HG03565 (cell line): ENCODE data around the gene TRAPPC3L.
"Not testable (repeated sequence)": the region's sequence is repeated elsewhere in the genome, so short reads cannot be mapped to it uniquely, and the experiment has no call there.

Experiments
- ATAC-seq: cut with Tn5 transposase; IDR thresholded peaks from one replicate; pipeline ENCODE4 v1.9.1; 2021; ENCODE audit warnings: mild to moderate bottlenecking, moderate library complexity; ENCODE audit not compliant: unreplicated experiment

The TRAPPC3L gene

DNA sequence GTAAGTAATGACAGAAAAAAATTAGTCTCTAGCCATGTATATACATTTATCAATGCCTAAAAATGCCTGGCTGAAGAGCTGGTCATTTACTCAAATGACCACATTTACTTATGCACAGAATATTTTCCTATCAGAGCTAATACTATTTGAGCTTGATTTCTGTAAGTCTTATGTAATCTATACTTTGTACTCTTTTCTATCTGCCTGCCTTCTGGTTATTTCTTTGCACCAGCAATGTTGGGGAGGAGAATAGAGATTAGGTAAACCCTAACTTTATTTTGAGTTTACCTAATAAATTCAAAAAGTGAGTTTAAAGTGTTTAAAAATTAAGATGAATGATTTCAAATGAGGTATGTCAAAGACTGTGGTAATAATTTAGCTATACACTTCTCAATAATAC lies 30.3 kb downstream of the TRAPPC3L start:
- no peak for ATAC-seq

DNA sequence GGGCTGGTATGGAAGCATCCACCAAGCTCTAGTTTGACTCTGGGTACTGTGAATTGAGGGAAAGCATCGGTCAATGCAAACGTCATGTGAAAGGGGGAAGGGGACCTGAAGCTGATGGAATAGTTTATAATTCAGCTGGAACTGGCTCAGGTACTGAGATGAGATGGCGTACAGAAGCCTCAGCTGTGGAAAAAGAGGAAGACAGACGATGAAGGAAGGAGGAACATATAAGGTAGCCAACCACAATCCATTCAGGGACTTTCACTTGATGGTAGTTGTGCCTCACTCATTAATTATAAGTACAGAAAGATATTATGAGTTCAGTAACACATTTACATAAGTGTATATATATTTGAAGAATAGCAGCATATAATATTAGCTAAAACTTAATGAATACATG lies 31.4 kb downstream of the TRAPPC3L start:
- no peak for ATAC-seq

DNA sequence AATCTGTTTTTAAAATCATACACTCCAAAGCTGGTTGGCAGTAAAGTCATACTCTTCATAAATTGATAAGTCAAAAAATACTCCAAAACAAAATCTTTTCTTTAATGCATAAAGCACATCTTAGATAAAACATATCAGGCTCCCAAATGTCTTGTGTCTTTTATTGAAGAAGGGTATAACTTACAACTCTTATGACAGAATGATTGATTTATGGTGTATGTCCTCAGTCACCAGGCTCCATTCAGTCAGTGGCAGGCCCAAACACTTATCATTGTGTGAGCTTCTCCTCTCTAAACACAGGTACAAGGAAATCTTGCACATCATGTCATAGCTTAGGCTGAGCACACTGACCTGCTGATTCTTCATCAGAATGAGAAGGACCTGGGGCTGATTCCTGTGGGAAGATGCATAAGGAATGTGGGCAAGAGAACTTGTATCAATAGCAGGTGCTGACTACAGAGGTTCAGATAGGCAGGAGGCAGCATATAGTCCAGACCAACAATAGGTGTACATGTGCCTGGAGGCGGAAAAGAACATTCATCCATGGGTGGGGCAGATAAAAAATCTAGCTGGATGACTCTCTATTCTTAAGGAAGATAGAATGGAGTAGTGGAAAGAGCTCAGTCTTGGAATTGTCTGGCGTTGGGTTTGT lies 32.1 kb downstream of the TRAPPC3L start:
- no peak for ATAC-seq

DNA sequence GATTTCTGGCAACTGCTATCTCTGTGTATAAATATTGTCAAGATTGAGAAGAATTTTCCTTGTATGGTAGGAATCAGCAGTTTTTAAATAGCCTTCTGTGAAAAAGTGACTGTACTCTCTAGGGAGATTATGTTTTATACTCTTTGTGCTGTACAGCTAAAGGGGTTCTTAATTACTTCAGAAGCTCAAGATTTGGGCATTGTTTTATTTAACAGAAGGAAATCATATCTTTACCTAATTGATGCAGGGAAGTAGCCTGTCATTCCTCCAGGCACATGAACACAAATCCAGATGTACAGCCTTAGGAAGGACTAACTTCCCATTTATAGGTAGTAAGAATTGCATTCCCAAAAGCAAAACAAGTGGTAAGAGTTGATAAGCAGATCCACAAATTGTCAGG lies 32.8 kb downstream of the TRAPPC3L start:
- ATAC-seq, result no peak

DNA sequence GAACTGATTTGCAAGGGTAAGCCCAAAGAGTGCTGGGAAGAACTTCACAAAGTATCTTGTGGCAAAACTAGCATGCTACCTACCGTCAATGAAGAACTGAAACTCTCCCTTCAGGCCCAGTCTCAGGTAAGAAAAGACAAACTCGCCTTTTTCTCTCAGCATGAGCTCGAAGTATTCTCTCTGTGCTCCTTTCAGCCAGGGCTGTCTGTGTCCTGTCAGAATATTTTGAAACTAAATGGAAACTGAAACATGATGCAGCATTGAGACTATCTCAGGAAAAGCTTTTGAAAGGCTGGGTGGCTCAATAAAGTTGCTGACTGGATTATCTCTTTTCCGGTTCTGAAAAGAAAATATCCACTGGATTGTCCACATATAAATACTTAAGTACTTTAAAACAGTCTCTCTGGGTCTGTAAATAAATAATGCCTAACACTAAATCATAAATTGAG lies 33.3 kb downstream of the TRAPPC3L start:
- ATAC-seq, result peak; percentile 59

DNA sequence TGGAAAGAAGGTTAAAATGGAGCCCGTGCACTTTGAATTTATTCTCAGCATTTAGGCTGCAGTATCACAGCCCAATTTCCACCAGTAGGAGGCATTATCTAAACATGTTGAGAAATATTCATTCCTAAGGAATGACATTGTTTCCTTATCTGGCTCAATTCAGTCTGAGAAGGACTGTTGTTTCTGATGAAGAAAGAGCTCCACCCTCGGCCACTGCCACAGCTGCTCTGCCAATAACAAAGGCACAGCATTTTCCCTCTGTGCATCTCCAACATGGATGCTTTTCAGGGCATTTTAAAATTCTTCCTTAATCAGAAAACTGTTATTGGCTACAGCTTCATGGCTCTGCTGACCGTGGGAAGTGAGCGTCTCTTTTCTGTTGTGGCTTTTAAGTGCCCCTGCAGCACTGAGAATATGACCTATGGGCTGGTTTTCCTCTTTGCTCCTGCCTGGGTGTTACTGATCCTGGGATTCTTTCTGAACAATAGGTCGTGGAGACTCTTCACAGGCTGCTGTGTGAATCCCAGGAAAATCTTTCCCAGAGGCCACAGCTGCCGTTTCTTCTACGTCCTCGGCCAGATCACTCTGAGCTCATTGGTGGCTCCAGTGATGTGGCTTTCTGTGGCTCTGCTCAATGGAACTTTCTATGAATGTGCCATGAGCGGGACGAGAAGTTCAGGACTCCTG lies 33.9 kb downstream of the TRAPPC3L start, which contains the start of gene CALHM5:
CALHM5 (plus strand) TSS at position 216 of the 687 bp plus-strand sequence; CDS start at position 274, 58 bp downstream.
- ATAC-seq, result no peak

DNA sequence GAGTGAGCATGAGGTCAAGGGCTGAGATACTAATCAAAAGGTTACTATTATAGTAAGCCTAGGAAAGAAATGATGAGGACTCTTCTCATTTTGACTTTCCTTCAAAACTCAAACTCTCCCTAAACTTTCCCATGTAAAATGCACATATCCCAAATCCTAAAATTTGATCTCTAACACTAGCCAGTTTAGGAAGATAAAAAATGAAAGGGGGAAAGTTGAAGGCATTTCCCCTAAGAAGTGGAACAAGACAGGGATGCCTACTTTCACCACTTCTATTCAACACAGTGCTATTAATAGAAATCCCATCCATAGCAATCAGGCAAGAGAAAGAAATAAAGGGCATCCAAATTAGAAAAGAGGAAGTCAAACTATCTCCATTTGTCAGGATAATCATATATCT lies 37.0 kb downstream of the TRAPPC3L start:
- no peak for ATAC-seq

DNA sequence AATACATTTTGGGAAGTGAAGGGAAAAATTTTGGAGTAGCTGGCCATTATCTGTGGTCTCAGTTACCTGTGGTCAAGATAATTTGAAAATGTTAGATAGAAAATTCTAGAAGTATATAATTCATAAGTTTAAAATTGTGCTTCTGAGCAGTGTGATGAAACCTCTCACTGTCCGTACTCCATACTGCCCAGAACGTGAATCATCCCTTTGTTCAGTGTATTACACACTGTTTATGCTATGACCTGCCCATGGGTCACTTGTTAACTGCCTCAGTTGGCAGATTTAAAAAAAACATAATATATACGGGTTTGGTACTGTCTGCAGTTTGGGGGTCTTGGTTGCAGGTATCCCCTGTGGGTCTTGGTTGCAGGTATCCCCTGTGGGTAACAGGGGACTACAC lies 38.2 kb downstream of the TRAPPC3L start:
- ATAC-seq, result no peak

DNA sequence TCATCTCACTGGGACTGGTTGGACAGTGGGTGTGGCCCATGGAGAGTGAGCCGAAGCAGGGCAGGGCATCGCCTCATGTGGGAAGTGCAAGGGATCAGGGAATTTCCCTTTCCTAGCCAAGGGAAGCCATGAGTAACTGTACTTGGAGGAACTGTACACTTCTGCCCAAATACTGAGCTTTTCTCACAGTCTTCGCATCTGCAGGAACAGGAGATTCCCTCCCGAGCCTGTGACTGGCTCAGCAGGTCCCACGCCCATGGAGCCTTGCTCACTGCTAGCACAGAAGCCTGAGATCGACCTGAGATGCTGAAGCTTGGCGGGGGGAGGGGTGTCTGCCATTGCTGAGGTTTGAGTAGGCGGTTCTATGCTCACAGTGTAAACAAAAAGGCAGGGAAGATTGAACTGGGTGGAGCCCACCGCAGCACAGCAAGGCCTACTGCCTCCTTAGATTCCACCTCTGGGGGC lies 44.5 kb downstream of the TRAPPC3L start:
- no peak for ATAC-seq

DNA sequence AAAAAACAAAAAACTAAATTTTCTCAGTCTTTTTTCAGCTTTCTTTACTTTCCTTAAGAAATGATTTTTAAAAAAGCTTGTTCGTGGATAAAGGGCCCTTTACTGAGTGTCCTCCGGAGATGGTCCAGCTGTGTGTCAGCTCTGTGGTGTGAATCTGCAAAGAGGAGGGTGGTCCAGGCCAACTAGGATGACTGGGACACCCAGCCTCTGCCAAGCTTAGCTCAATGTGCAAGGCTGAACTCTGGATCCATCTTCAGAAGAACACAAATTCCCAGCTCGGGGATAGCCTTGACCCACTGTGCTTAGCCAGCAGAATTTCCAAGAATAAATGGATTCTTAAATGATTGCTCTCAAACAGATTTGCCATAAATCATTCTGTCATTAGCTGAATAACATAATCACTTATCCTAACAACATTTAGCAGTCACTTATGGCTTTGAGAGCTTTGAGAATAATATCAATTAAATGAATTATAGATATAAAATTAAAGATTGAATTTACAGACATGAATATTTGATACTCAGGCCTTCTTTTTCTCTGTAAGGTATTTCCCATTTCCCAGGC lies 48.3 kb downstream of the TRAPPC3L start:
- no peak for ATAC-seq

DNA sequence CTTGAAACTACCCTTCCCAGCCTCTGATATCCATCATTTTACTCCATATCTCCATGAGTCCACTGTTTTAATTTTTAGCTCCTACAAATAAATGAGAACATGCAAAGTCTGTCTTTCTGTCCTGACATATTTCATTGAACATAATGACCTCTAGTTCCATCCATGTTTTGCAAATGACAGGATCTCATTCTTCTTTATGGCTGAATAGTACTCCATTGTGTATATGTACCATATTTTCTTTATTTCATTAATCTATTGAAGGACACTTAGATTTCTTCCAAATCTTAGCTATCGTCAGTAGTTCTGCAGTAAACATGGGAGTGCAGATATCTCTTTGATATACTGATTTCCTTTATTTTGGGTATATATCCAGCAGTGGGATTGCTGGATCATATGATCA lies 50.3 kb downstream of the TRAPPC3L start:
- not testable (repeated sequence) for ATAC-seq

DNA sequence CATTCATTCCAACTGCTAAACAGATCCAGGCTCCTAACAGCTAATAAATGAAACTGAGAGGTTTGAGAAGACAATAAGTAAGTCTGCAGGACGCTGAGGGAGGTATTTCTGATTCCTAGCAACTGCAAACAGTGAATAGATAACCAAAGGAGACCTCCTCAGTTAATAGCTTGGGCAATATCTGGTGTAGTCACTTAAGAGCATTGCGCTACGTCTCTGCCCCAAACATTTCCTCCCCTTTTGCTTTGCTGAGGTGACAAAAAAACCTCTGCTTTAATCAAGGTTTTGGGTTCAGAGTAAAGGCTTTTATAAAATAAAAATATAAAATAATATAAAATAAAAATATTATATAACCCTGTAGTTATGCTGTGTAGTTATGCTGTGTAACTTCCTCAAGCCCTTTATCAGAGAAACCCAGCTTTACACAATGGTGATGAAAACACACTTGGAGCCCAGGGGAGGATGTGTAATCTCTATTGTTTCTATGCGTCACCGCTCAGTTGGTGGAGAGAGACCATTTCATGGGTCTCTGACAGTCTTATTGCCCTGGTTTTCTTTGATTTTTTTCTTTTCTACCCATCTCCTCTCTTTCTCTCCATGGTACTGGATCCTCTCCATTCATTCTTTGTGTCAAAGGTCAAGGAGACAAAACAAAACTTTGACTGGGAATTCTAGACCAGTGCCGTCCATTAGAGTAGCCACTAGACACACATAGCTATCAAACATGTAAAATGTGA lies 53.0 kb downstream of the TRAPPC3L start:
- ATAC-seq, result no peak

DNA sequence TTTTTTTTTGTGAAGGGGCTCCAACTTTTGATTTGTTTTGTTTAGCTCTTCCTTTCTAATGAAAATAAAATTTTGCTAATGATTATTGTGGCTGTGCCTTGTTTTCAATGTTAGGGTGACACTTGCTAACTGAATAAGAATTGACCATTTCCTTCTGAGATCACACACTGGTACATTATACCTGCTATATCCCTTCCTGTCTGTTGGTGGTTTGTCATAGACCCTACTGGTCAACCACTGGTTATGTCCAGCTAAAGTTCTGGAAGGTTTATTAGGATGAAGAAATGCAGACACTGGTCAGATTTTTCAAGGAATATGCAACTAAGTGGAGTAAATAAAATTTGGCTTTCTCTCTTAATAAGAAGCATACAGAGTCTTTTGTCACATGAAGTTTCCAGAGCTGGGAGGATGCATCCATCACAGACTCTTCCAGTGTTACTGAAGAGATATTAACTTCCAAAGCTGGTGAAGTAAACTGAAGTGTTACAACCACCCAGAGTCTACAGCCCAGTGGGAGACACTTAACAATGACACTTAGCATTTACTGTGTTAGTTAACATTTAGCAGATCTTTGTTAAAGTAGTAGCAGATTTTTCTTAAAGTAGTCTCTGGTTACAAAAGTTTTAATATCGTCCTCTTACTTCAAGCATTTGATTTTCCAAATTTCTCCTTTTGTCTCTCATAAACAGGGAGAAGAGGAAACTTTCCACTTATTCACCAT lies 53.7 kb downstream of the TRAPPC3L start:
- ATAC-seq, result no peak

DNA sequence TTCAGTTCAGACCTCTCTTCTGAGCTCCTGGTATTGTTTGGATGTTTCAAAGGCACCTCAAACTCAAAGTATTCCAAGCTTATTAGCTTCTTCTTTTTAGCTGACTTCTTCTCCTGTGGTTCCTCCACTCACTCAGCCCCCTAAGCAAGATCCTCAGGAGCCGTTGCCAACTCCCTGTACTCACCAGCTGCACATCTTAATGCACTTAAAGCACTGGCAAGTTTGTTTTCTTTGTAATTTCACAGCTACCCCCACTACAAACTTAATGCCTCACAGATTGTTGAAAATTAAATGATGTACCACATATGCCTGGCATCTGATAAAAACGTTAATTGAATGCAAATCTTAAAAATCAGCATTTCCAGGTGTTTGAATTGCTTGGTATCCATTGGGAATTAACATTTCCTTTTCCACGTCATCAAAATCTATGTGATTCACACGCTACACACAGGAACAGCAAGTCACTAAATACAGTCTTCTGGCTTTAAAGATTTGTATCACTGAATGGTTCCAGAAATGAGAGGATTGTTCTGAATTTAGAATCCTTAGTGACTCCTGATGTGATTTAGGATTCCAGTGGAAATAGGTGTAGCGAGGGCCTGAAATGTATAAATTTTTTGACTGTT lies 59.8 kb downstream of the TRAPPC3L start:
- ATAC-seq, result no peak

DNA sequence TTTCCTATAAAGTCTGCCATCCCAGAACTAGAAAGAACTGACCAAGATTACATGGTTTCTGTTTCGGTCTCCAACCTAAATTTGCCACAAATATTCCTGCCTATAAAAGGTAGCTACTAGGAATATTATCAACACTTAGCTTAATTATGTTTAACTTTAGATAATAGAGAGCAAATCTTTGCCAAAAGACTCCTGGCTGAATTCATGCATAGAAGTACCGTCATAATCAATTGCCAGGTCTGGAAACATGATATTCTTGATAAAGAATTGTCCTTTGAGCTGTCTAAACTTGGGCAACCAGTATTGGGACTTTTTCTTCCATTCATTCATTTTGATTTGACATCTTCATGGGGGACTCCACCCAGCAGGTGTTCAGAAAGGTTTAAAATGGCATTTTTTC lies 61.9 kb downstream of the TRAPPC3L start:
- no peak for ATAC-seq

DNA sequence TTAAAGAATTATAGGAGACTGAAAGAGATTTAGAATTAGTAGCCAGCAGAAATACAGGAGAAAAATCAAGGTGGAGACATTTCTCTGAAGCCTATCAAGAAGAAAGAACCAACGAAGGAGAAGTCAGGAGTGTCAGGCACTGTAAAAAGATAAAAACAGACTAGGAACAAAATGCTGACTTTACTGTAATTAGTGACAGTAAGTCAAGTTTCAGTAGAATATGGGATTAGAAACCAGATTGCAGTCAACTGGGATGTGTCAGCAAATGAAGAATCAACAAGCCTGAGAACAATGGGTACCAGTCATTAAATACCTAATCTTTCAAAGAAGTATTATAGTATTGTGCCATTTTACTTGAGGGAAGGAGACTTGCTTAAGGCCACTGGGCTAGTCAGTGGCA lies 62.7 kb downstream of the TRAPPC3L start:
- ATAC-seq, result no peak

DNA sequence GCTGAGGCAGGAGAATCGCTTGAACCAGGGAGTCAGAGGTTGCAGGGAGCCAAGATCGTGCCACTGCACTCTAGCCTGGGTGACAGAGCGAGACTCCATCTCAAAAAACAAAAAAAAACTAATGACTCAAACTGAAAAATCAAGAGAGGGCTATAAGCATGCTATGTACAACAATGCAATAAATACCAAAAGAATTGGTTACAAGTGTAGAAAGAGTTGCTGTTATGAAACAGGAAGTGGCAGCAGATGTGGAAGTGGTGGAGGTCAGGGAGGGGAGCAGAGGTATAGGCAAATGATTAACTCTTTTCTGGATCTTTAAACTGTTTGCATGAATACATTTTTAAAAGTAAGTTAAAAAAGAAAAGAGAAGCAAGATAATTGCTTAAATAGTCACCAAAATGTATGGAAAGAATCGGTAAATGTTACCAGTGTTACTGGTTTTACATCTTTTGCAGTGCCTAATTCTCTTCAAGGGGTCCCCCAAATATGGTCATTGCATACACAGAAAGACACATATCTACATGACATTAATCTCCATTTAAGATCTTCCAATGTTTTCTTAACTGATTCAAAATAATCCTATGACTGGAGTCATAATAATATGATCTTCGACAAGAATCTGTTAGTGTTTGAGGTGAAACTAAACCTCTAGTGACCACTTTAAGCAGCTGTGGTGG lies 69.3 kb downstream of the TRAPPC3L start:
- peak; percentile 100 for ATAC-seq

DNA sequence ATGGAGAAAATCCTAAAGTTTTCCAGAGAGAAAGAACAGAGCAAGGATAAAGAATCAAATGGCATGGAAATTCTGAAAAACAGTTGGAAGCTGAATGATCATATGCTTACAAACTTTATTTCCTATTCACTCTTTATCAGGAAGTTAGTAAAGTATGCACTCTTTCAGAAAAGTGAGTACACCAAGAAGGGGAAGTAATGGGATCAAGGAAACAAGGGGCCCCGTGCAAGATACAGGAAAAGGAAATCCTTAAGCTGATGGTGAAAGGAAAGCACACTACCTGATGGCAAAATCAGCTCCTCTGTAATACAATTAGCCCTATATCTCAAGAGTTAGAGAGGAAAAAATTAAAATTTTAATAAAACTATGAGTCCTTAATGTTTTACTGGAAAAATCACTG lies 70.3 kb downstream of the TRAPPC3L start:
- no peak for ATAC-seq

DNA sequence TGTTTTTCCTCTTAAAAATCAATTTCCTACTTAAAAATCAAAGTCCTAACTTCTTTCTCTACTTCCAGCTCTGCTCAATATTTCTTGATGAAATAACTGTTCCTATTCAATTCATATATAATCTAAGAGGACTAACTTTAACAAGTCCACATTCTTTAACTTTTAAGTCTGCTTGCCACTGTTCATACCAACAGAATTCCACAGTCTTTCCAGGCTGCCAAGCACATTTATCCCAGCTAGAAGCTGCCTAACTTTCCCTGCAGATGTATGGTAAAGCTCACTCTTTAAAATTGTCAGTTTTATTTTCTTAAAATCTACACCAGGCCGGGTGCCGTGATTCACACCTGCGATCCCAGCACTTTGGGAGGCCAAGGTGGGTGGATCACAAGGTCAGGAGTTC lies 72.8 kb downstream of the TRAPPC3L start:
- ATAC-seq, result no peak

DNA sequence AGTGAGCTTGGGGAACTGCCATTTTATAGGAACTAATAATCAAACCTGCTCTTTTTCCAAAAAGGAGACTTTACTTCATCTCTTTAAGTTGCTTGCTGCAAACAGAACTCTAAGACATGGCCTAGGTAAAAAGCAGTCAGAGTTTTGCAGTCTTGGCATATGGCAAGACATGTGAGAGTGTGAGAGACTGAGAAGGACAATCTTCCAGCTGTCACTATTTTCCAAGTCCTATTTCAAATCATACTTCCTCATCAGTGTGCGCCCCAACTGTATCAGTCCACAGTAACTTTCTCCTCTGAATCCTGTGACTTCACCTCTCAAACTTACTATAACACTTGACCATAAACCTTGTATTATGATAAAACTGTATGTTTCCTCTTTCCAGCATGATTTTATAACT lies 74.0 kb downstream of the TRAPPC3L start:
- ATAC-seq, result no peak
